ENCODE results near the gene COQ2. TPM values are rescaled to one million over a fixed set of nuclear protein-coding genes. Genes with fewer than 3 reads are reported as not detected.

Gene COQ2
- total and polyA plus RNA-seq, 2 of the 13 experiments (the other 11 are each of a cell fraction or from before 2014, with no cell fraction given), result 10.1 to 17.3 TPM

DNA sequence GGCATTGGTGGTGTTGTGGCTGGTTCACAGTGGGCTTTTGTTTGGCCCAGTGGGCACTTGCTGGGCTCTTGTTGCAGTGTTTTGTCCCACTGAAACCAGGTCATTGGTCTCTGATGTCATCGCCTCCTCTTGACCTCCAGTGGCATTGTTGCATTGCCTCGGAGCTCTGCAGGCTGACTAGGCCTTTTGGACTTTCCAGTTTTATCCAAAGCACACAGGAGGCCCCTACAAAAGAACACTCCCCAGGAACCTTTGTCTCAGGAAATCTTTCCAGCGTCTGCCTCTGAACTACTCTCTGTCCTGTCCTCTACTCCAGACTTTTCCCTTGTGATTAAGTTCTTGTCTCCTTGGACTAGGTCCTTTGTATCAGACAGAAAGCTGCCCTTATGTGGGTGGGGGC is 54.8 kb downstream of the COQ2 start:
- no peaks in the 10 kb centered on the region for H3K79me2 ChIP-seq (ENCODE audit: insufficient read depth, low read length)
- no peak overlapping the region for H3K27ac ChIP-seq (ENCODE audit: extremely low read length, insufficient read depth, low read length)
- BruUV-seq (replicated peaks), result no TSS peak
- POLR2A ChIA-PET, result no interaction called here
- no peaks in the 10 kb centered on the region for H4K20me1 ChIP-seq (ENCODE audit: insufficient read depth, low read length)
- peaks cover 27% of the 10 kb centered on the region for H3K4me1 ChIP-seq (ENCODE audit: insufficient read depth, low read length)
- H3K36me3 ChIP-seq (replicated peaks in 1 of 2; ENCODE audit: control insufficient read depth in 1 of 2, insufficient read depth in 2 of 2, low read length in 2 of 2), result no peaks in the 10 kb centered on the region
- H3K9ac ChIP-seq (ENCODE audit: insufficient read depth, low read depth, low read length), result no peak overlapping the region
- intact Hi-C loops (cut with micrococcal nuclease; ENCODE audit: unreplicated experiment) (no loop called here), in situ Hi-C loops (cut with HindIII; ENCODE audit: extremely low pct_ligation_motif_present, low pct_unique_long_range_greater_than_20kb) (no loop called here)
- FAIRE-seq (no peak), ATAC-seq (no peak), DNase-seq (ENCODE audit: low spot score) (no peak)
- no peaks in the 10 kb centered on the region for H3K9me3 ChIP-seq (ENCODE audit: low read length)
- CTCF ChIA-PET (ENCODE audit: low intra/inter-chr PET ratio, low total read pairs), result no interaction called here
- no peak overlapping the region for H2AFZ ChIP-seq (ENCODE audit: low read length)
- H3K27me3 ChIP-seq (ENCODE audit: control insufficient read depth in 1 of 2, insufficient read depth in 2 of 2, low read length in 2 of 2), result no peaks in the 10 kb centered on the region
- no peak overlapping the region for H3K4me2 ChIP-seq (ENCODE audit: low read depth, low read length)
- 44% methylated on average over 1 of the region's 3 CpGs for WGBS (ENCODE audit: low lambda C conversion rate)
- H3K4me3 ChIP-seq (replicated peaks in 1 of 3; ENCODE audit: insufficient read depth in 1 of 3, low read depth in 2 of 3, low read length in 3 of 3), result no peak overlapping the region
- TF ChIP-seq, protein P1, sequence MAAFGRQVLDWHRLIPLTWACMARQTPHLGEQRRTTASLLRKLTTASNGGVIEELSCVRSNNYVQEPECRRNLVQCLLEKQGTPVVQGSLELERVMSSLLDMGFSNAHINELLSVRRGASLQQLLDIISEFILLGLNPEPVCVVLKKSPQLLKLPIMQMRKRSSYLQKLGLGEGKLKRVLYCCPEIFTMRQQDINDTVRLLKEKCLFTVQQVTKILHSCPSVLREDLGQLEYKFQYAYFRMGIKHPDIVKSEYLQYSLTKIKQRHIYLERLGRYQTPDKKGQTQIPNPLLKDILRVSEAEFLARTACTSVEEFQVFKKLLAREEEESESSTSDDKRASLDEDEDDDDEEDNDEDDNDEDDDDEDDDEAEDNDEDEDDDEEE (CRISPR knock-in tag; IDR thresholded peaks at IDR 0.05), result no peak
- TF ChIP-seq RBAK (CRISPR knock-in tag; IDR thresholded peaks at IDR 0.05), result no peak
- no peak for TF ChIP-seq RELA (CRISPR knock-in tag; IDR thresholded peaks at IDR 0.05)
- TF ChIP-seq MBD4 (IDR thresholded peaks at IDR 0.05; ENCODE audit: borderline replicate concordance, low read length), result no peak
- TF ChIP-seq, protein P2, sequence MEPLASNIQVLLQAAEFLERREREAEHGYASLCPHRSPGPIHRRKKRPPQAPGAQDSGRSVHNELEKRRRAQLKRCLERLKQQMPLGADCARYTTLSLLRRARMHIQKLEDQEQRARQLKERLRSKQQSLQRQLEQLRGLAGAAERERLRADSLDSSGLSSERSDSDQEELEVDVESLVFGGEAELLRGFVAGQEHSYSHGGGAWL (CRISPR knock-in tag; IDR thresholded peaks at IDR 0.05), result no peak
- TF ChIP-seq, protein P3, sequence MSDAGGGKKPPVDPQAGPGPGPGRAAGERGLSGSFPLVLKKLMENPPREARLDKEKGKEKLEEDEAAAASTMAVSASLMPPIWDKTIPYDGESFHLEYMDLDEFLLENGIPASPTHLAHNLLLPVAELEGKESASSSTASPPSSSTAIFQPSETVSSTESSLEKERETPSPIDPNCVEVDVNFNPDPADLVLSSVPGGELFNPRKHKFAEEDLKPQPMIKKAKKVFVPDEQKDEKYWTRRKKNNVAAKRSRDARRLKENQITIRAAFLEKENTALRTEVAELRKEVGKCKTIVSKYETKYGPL (CRISPR knock-in tag; IDR thresholded peaks at IDR 0.05), result no peak
- TF ChIP-seq MTA1 (CRISPR knock-in tag; IDR thresholded peaks at IDR 0.05; ENCODE audit: borderline replicate concordance), result no peak
- no peak for TF ChIP-seq HDAC1 (CRISPR knock-in tag; IDR thresholded peaks at IDR 0.05)
- TF ChIP-seq ZNF446 (CRISPR knock-in tag; IDR thresholded peaks at IDR 0.05), result no peak
- no peak for TF ChIP-seq HMG20B (CRISPR knock-in tag; conservative IDR thresholded peaks at IDR 0.05)
- TF ChIP-seq, protein P4, sequence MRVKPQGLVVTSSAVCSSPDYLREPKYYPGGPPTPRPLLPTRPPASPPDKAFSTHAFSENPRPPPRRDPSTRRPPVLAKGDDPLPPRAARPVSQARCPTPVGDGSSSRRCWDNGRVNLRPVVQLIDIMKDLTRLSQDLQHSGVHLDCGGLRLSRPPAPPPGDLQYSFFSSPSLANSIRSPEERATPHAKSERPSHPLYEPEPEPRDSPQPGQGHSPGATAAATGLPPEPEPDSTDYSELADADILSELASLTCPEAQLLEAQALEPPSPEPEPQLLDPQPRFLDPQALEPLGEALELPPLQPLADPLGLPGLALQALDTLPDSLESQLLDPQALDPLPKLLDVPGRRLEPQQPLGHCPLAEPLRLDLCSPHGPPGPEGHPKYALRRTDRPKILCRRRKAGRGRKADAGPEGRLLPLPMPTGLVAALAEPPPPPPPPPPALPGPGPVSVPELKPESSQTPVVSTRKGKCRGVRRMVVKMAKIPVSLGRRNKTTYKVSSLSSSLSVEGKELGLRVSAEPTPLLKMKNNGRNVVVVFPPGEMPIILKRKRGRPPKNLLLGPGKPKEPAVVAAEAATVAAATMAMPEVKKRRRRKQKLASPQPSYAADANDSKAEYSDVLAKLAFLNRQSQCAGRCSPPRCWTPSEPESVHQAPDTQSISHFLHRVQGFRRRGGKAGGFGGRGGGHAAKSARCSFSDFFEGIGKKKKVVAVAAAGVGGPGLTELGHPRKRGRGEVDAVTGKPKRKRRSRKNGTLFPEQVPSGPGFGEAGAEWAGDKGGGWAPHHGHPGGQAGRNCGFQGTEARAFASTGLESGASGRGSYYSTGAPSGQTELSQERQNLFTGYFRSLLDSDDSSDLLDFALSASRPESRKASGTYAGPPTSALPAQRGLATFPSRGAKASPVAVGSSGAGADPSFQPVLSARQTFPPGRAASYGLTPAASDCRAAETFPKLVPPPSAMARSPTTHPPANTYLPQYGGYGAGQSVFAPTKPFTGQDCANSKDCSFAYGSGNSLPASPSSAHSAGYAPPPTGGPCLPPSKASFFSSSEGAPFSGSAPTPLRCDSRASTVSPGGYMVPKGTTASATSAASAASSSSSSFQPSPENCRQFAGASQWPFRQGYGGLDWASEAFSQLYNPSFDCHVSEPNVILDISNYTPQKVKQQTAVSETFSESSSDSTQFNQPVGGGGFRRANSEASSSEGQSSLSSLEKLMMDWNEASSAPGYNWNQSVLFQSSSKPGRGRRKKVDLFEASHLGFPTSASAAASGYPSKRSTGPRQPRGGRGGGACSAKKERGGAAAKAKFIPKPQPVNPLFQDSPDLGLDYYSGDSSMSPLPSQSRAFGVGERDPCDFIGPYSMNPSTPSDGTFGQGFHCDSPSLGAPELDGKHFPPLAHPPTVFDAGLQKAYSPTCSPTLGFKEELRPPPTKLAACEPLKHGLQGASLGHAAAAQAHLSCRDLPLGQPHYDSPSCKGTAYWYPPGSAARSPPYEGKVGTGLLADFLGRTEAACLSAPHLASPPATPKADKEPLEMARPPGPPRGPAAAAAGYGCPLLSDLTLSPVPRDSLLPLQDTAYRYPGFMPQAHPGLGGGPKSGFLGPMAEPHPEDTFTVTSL (CRISPR knock-in tag; IDR thresholded peaks at IDR 0.05; ENCODE audit: borderline replicate concordance), result no peak
- no peak for TF ChIP-seq ZNF124 (CRISPR knock-in tag; IDR thresholded peaks at IDR 0.05)
- TF ChIP-seq ZNF501 (CRISPR knock-in tag; IDR thresholded peaks at IDR 0.05), result no peak
- TF ChIP-seq, protein P5, sequence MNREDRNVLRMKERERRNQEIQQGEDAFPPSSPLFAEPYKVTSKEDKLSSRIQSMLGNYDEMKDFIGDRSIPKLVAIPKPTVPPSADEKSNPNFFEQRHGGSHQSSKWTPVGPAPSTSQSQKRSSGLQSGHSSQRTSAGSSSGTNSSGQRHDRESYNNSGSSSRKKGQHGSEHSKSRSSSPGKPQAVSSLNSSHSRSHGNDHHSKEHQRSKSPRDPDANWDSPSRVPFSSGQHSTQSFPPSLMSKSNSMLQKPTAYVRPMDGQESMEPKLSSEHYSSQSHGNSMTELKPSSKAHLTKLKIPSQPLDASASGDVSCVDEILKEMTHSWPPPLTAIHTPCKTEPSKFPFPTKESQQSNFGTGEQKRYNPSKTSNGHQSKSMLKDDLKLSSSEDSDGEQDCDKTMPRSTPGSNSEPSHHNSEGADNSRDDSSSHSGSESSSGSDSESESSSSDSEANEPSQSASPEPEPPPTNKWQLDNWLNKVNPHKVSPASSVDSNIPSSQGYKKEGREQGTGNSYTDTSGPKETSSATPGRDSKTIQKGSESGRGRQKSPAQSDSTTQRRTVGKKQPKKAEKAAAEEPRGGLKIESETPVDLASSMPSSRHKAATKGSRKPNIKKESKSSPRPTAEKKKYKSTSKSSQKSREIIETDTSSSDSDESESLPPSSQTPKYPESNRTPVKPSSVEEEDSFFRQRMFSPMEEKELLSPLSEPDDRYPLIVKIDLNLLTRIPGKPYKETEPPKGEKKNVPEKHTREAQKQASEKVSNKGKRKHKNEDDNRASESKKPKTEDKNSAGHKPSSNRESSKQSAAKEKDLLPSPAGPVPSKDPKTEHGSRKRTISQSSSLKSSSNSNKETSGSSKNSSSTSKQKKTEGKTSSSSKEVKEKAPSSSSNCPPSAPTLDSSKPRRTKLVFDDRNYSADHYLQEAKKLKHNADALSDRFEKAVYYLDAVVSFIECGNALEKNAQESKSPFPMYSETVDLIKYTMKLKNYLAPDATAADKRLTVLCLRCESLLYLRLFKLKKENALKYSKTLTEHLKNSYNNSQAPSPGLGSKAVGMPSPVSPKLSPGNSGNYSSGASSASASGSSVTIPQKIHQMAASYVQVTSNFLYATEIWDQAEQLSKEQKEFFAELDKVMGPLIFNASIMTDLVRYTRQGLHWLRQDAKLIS (CRISPR knock-in tag; IDR thresholded peaks at IDR 0.05), result no peak
- TF ChIP-seq MAFF (IDR thresholded peaks at IDR 0.05; ENCODE audit: low read depth, low read length), result no peak

Data from HepG2 (cell line).